Esophagus squamous epithelium (tissue), 4 donors: ENCODE data around the gene REM1.

ENCODE experiments used
- POLR2A ChIP-seq, 4 donors: fragments of 450-650 bp; IDR thresholded peaks; one replicate each; pipeline ENCODE4 v1.6.1; 2017; ENCODE audit warnings: antibody characterized with exemption in 4 of 4, mild to moderate bottlenecking in 4 of 4, moderate library complexity in 3 of 4
- TF ChIP-seq, protein P1 (sequence below), 6 experiments: fragments of 450-650 bp in 4 of 6; fragments of 200-600 bp in 2 of 6; sonication (generic) in 2 of 6; IDR thresholded peaks; one replicate each; pipeline ENCODE4 v1.5.1; 2016 to 2019; ENCODE audit warnings: antibody characterized with exemption in 6 of 6, mild to moderate bottlenecking in 4 of 6, moderate library complexity in 4 of 6

DNA sequence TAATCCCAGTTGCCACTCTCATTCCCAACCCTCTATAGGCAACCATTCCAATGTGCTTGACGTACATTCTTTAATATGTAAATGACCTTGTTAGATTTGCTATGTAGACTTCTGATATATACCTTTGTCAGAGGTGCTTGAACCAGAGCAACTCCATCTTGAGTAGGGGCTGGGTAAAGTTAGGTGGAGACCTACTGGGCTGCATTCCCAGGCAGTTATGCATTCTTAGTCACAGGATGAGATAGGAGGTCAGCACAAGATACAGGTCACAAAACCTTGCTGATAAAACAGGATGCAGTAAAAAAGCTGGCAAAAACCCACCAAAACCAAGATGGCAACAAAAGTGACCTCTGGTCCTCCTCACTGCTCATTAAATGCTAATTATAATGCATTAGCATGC is 30.8 kb downstream of the REM1 start:
- TF ChIP-seq POLR2A (IDR thresholded peaks at IDR 0.05) = no peak
- TF ChIP-seq, protein P1, sequence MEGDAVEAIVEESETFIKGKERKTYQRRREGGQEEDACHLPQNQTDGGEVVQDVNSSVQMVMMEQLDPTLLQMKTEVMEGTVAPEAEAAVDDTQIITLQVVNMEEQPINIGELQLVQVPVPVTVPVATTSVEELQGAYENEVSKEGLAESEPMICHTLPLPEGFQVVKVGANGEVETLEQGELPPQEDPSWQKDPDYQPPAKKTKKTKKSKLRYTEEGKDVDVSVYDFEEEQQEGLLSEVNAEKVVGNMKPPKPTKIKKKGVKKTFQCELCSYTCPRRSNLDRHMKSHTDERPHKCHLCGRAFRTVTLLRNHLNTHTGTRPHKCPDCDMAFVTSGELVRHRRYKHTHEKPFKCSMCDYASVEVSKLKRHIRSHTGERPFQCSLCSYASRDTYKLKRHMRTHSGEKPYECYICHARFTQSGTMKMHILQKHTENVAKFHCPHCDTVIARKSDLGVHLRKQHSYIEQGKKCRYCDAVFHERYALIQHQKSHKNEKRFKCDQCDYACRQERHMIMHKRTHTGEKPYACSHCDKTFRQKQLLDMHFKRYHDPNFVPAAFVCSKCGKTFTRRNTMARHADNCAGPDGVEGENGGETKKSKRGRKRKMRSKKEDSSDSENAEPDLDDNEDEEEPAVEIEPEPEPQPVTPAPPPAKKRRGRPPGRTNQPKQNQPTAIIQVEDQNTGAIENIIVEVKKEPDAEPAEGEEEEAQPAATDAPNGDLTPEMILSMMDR (IDR thresholded peaks at IDR 0.05) = no peak
